Gastrocnemius medialis (tissue), 4 donors: ENCODE results near the gene CREB1.

Experiments
- CTCF ChIP-seq, 5 experiments: fragments of 450-650 bp in 3 of 5; fragments of 200-600 bp in 2 of 5; sonication (generic) in 2 of 5; IDR thresholded peaks in 4 of 5; conservative IDR thresholded peaks in 1 of 5; 1 replicate in 4 of 5; 2 replicates in 1 of 5; pipeline ENCODE4 v1.5.1; 2016 to 2019; ENCODE audit warnings: antibody characterized with exemption in 5 of 5, mild to moderate bottlenecking in 3 of 5, moderate library complexity in 3 of 5
- POLR2A ChIP-seq, 2 donors: fragments of 450-650 bp; IDR thresholded peaks; one replicate each; pipeline ENCODE4 v1.6.1; 2017; ENCODE audit warnings: antibody characterized with exemption in 2 of 2, mild to moderate bottlenecking in 2 of 2, moderate library complexity in 2 of 2

DNA sequence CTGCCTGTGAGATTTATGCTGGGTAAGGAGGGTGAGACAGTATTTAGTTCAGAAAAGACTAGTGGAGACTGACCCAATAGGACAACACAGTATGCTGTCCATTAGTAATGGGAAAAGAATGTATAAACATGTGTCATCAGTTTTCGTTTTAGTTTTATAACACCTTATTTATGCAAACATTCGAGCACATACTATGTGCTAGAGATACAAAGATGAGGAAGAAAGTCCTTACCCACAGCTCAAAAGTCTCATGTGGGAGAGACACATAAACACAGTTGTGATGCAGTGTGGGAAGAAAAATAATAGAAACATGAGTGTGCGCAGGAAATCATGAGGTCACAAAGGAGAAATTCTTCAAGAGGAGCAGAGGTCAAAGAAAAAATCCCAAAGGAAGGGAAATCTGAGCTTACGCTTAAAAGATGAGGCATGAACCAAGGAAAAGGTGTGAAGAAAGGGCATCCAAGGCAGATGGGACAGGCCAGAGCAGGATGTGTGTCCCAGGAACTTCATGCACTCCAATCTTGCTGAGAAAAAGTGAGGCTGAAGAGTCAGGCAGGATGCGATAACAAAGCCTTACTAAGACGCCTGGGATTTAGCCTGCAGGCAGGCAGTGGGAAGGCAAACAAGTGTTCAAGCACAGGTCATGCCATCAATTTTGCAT lies 87.4 kb downstream of the CREB1 start:
- TF ChIP-seq POLR2A (IDR thresholded peaks at IDR 0.05): no peak
- TF ChIP-seq CTCF (IDR thresholded peaks at IDR 0.05 in 4 of 5, conservative IDR thresholded peaks at IDR 0.05 in 1 of 5): no peak
